ENCODE data around the gene TF.
"Not testable (repeated sequence)": the region's sequence is repeated elsewhere in the genome, so short reads cannot be mapped to it uniquely, and the experiment has no call there.

Gene TF

GRCh38 chr3:133745981-133746711 is at the start of gene TF:
Gene TF (plus strand): TSS chr3:133746393. CDS start chr3:133746441, 48 bp downstream.
- peak; percentile 45 for DNase-seq (ENCODE audit: low read depth, low spot score)

GRCh38 chr3:133697960-133698359 is 48.2 kb upstream of the TF start:
- DNase-seq (ENCODE audit: low read depth, low spot score) = no peak

- no peak for DNase-seq (ENCODE audit: low read depth, low spot score)
Measured at GRCh38 chr3:133699467-133699866, 46.7 kb upstream of the TF start.

GRCh38 chr3:133699903-133700302 is 46.3 kb upstream of the TF start:
- no peak for DNase-seq (ENCODE audit: low read depth, low spot score)

- DNase-seq (ENCODE audit: low read depth, low spot score) = no peak
Measured at GRCh38 chr3:133700351-133700750, 45.8 kb upstream of the TF start.

- no peak for DNase-seq (ENCODE audit: low read depth, low spot score)
Measured at GRCh38 chr3:133701435-133702358, 44.5 kb upstream of the TF start.

GRCh38 chr3:133703915-133704314 is 42.3 kb upstream of the TF start:
- no peak for DNase-seq (ENCODE audit: low read depth, low spot score)

- no peak for DNase-seq (ENCODE audit: low read depth, low spot score)
Measured at GRCh38 chr3:133706033-133706432, 40.2 kb upstream of the TF start.

GRCh38 chr3:133709139-133709750 is 36.9 kb upstream of the TF start:
- no peak for DNase-seq (ENCODE audit: low read depth, low spot score)

GRCh38 chr3:133711013-133711412 is 35.2 kb upstream of the TF start:
- DNase-seq (ENCODE audit: low read depth, low spot score) = no peak

- DNase-seq (ENCODE audit: low read depth, low spot score) = no peak
Measured at GRCh38 chr3:133712017-133712416, 34.2 kb upstream of the TF start.

GRCh38 chr3:133713347-133713746 is 32.8 kb upstream of the TF start:
- DNase-seq (ENCODE audit: low read depth, low spot score) = no peak

GRCh38 chr3:133717424-133717823 is 28.8 kb upstream of the TF start:
- DNase-seq (ENCODE audit: low read depth, low spot score) = no peak

GRCh38 chr3:133722935-133723334 is 23.3 kb upstream of the TF start:
- no peak for DNase-seq (ENCODE audit: low read depth, low spot score)

GRCh38 chr3:133730993-133731392 is 15.2 kb upstream of the TF start:
- DNase-seq (ENCODE audit: low read depth, low spot score) = no peak

- DNase-seq (ENCODE audit: low read depth, low spot score) = not testable (repeated sequence)
Measured at GRCh38 chr3:133732231-133732630, 14.0 kb upstream of the TF start.

GRCh38 chr3:133733226-133733625 is 13.0 kb upstream of the TF start:
- DNase-seq (ENCODE audit: low read depth, low spot score) = no peak

- no peak for DNase-seq (ENCODE audit: low read depth, low spot score)
Measured at GRCh38 chr3:133734305-133734704, 11.9 kb upstream of the TF start.

- peak; percentile 48 for DNase-seq (ENCODE audit: low read depth, low spot score)
Measured at GRCh38 chr3:133742351-133743091, 3.7 kb upstream of the TF start.

- no peak for DNase-seq (ENCODE audit: low read depth, low spot score)
Measured at GRCh38 chr3:133744241-133744640, 2.0 kb upstream of the TF start.

- no peak for DNase-seq (ENCODE audit: low read depth, low spot score)
Measured at GRCh38 chr3:133745108-133745507, 1.1 kb upstream of the TF start.

GRCh38 chr3:133746712-133747066 is 496 bp downstream of the TF start:
- no peak for DNase-seq (ENCODE audit: low read depth, low spot score)
